Stimulated activated CD4-positive, alpha-beta T cell treated with anti-CD3 and anti-CD28 coated beads, Interleukin-4, amount 100 ng/mL, for 4 hours (primary cell): ENCODE data around the gene CEP164.
"Not testable (repeated sequence)": the region's sequence is repeated elsewhere in the genome, so short reads cannot be mapped to it uniquely, and the experiment has no call there.

Experiments
- DNase-seq, 2 experiments: peaks; one replicate each; pipeline ENCODE4 v3.0.0-alpha.2; 2020

CEP164 gene

GRCh38 chr11:117309310-117309709 lies 18.3 kb upstream of the CEP164 start:
- DNase-seq = no peak

- DNase-seq = no peak
Measured at GRCh38 chr11:117313091-117313490, 14.6 kb upstream of the CEP164 start.

- DNase-seq = no peak
Measured at GRCh38 chr11:117313828-117314768, 13.6 kb upstream of the CEP164 start.

GRCh38 chr11:117314840-117315239 lies 12.8 kb upstream of the CEP164 start:
- no peak for DNase-seq

- DNase-seq = peak in 1 of 2 experiments; percentile 9
Measured at GRCh38 chr11:117315285-117316196, 12.1 kb upstream of the CEP164 start.

DNA sequence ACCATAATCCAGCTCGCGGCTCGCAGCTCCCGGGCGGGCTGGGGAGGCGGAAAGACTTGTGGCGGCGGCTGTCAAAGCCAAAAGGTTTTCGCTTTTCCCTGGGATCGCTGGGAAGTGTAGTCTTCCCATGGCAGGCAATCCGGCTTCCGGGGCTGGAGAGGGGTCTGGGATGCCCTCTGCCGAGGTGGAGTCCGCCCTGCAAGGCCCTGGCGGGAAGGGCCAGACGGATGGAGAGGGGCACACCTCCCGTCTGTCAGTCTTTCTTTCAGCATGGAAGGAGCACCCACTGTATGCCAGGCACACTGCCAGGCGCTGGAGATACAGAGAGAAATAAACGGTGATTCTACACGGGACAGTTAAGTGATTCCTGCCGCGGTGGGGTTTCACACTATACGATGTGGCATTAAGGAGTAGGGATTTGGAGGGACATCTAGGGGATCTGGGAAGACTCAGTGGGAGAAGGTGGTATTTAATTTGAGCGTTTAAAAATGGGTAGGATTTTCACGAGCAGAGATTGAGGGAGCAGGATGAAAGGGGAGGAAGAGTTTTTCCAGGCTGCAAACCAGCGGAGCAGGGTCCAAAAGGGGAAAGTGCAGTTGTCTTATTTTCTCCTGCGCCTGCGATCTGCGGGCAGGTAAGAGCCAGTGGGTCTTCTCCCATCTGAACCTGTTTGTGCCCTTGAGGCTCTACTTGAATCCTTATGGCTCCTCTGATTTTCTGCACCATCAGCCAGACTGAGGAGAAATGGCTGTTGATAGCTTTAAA lies 11.3 kb upstream of the CEP164 start, which contains the start of gene BACE1:
TSS of gene BACE1 (minus strand) at position 60 of the 765 bp plus-strand sequence. CDS start 461 bp downstream, outside the sequence.
- DNase-seq = no peak

DNA sequence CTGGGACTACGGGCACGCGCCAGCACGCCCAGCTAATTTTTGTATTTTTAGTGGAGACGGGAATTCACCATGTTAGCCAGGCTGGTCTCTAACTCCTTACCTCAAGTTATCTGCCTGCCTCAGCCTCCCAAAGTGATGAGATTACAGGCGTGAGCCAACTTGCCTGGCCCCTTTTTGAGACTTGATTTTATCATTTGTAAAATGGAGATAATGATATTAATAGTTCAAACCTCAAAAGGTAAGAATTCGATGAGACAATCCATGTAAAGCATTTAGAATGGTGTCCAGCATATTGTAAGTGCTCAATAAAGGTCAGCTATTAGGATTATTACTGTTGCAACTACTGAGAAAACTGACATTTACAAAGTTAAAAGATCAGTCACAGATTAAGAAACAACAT lies 8.9 kb upstream of the CEP164 start:
- DNase-seq = no peak

DNA sequence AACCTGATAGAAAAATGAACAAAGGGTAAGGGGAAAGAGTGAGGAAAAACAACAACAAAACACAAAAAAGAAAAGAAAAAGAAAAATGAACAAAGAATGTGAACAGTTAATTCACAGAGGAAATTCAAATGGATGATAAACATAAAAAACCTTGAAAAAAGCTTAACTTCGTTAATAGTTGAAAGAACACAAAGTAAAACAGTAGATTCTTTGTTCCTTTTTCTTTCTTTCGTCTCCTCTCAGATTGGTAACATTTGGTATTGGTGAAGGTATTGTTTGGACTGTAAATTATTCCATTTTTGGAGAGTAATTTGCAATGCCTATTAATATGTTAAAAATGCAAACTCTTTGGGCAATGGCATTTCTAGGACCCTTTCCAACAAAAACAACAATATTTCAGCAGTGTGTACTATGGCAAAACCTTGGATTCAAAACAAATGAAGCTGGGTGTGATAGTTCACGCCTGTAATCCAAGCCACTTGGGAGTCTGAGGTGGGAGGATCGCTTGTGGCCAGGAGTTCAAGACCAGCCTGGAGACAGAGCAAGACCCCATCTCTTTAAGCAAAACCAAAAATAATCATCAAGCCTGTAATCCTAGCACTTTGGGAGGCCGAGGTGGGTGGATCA lies 8.3 kb upstream of the CEP164 start:
- DNase-seq = no peak

DNA sequence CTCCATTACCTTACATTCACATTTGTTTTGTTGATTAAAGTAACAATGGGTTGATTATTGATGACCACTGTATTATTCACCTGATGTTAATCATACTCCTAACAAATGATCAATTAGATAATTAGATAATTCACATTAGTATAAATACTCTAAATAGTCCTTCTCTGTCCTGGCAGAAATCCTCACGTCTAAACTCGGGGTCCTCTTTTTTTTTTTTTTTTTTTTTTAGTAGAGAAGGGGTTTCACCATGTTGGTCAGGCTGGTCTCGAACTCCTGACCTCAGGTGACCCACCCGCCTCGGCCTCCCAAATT lies 443 bp upstream of the CEP164 start:
- not testable (repeated sequence) for DNase-seq

GRCh38 chr11:117328375-117329010 lies 839 bp downstream of the CEP164 start:
- DNase-seq = no peak

- no peak for DNase-seq
Measured at GRCh38 chr11:117332843-117333242, 5.2 kb downstream of the CEP164 start.

DNA sequence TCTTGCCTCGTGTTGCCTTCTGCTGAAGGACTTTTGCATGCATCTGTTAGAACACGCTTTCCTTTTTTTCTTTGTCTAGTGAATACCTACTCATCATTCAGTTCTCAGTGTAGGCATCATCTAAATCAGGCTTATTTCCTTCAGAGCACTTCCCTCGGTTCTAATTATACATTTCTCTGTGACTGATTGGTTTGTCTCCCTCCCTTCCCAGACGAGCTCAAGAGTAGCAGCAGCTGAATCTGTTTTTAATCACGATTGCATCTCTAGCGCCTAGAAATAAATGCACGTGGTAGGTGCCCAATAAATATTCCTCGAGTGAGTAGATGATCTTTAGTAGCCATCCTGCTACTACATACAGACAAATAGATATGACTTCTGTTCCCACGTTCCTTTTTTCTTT lies 6.3 kb downstream of the CEP164 start:
- no peak for DNase-seq

DNA sequence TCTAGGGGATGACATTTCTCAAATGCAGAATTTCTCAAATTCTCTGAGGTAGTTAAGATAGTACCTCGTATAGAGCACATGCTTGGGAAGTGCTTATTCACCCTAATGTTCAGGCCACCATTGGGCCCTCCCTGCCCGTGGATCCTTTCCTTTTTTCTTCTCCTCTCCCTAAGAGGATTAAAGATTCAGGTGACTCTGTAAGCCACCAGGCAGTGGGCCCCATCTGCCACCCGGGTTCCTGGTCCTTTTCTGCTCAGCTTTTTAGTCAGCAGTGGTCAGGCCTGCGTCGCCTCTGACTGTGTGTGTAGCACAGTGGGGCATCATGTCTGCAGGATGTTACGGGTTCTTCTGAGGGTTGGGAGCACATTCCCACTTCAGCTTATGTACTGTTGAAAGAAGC lies 7.2 kb downstream of the CEP164 start:
- DNase-seq = no peak

GRCh38 chr11:117335399-117335798 lies 7.7 kb downstream of the CEP164 start:
- DNase-seq = no peak

GRCh38 chr11:117337076-117337475 lies 9.4 kb downstream of the CEP164 start:
- DNase-seq = no peak

- DNase-seq = no peak
Measured at GRCh38 chr11:117345039-117345438, 17.4 kb downstream of the CEP164 start.

- no peak for DNase-seq
Measured at GRCh38 chr11:117354550-117354949, 26.9 kb downstream of the CEP164 start.

- DNase-seq = no peak
Measured at GRCh38 chr11:117356126-117356890, 28.7 kb downstream of the CEP164 start.

- no peak for DNase-seq
Measured at GRCh38 chr11:117361432-117361831, 33.8 kb downstream of the CEP164 start.

GRCh38 chr11:117366248-117366647 lies 38.6 kb downstream of the CEP164 start:
- no peak for DNase-seq

DNA sequence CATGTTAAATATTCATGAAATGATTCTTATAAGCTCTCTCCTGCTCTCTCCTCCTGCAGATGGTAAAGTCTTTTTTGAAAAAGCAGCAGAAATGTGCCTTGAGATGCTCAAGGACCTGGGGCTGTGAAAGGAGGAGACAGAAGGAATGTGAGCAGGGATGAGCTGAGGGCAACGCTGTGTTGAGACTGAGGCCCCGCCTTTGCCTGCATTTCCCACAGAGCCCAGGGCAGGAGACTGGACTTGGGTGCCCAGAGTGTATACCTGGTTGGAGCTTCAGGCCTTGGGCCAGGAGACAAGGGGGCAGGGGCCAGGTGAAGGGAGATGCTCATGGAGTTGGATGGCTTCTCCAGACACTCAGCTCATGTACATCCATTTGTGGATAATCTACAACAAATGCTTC lies 39.2 kb downstream of the CEP164 start:
- DNase-seq = no peak
